ENCODE results near the gene UGT1A7.
"Not testable (repeated sequence)": the region's sequence is repeated elsewhere in the genome, so short reads cannot be mapped to it uniquely, and the experiment has no call there.

UGT1A7 gene

GRCh38 chr2:233680361-233681045 lies 1.2 kb upstream of the UGT1A7 start:
- DNase-seq (ENCODE audit: low read depth in 2 of 2), result no peak

DNA sequence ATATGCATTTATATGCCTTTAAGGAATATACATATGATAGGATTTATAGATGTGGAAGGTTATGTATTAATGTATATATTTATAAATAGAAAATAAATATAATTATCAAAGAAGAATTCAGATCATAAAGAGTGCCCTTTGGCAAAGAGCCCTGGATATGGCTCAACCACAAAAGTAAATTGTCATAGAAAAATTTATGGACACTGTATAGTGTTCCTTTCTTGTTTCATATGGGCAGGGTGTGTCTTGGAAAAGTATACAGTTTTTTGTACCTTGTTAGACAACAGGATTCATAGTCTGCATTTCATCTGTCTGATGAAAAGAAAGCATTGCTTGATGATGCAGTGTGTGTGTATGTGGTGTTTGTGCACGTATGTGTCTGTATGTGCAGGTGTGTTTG lies 2.9 kb downstream of the UGT1A7 start:
- no peak for DNase-seq (ENCODE audit: low read depth in 2 of 2)

- no peak for DNase-seq (ENCODE audit: low read depth in 2 of 2)
Observed at GRCh38 chr2:233686928-233687327, 5.2 kb downstream of the UGT1A7 start.

DNA sequence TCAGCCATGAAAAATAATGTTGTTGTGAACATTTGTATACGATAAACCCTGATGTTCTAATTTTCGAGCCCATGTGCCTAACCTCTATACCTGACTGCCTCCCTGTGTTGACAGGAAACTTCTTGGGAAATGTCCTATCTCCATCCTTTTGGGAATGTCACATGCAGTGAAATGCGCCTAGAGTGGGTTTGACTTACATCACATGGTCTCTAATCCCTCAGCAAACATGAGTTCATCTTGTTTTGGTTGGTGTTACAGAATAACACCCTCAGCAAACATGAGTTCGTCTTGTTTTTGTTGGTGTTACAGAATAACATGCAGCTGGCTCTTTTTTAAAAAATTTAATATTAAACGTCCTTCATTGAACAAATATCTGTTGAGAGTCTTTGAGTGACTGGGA lies 6.6 kb downstream of the UGT1A7 start:
- no peak for DNase-seq (ENCODE audit: low read depth in 2 of 2)

GRCh38 chr2:233689031-233689430 lies 7.3 kb downstream of the UGT1A7 start:
- no peak for DNase-seq (ENCODE audit: low read depth in 2 of 2)

- no peak for DNase-seq (ENCODE audit: low read depth in 2 of 2)
Observed at GRCh38 chr2:233689501-233689900, 7.8 kb downstream of the UGT1A7 start.

DNA sequence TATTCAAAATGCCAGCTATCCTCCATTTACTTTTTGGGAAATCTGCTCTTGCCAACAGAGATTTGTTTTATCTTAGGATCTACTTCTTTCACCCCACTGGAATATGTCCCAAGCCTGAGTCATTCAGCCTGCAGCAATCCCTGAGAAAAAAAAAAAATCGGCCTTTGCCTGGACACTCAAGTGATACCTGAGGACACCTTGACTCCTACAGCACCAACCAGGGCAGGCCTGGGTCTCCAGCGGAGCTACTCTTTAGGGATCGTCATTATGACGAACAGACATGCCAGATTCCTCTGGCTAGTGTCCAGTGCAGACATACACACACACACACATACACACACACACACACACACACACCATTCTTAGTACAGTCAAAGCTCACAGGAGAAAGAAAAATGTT lies 8.7 kb downstream of the UGT1A7 start:
- DNase-seq (ENCODE audit: low read depth in 2 of 2), result no peak

GRCh38 chr2:233691443-233692433 lies 10.0 kb downstream of the UGT1A7 start:
- no peak for DNase-seq (ENCODE audit: low read depth in 2 of 2)

DNA sequence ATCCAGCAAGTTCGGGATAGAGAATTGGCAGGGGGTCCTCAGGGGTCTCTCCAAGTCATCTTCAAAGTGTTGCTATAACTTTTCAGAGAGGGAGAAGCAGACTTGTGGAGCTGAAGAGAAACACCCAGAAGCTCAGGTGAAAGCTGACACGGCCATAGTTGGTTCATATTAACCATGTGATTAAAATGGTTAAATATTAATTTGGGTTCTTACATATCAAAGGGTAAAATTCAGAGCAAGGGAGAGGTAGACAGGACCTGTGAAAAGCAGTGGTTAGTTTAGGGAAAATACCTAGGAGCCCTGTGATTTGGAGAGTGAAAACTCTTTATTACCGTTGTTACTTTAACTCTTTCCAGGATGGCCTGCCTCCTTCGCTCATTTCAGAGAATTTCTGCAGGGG lies 10.9 kb downstream of the UGT1A7 start, which contains the start of gene UGT1A6:
Gene UGT1A6 (plus strand): TSS at position 243 of the 400 bp plus-strand sequence. CDS start 115 bp downstream, at position 358.
- no peak for DNase-seq (ENCODE audit: low read depth in 2 of 2)

GRCh38 chr2:233693963-233694362 lies 12.3 kb downstream of the UGT1A7 start:
- no peak for DNase-seq (ENCODE audit: low read depth in 2 of 2)

DNA sequence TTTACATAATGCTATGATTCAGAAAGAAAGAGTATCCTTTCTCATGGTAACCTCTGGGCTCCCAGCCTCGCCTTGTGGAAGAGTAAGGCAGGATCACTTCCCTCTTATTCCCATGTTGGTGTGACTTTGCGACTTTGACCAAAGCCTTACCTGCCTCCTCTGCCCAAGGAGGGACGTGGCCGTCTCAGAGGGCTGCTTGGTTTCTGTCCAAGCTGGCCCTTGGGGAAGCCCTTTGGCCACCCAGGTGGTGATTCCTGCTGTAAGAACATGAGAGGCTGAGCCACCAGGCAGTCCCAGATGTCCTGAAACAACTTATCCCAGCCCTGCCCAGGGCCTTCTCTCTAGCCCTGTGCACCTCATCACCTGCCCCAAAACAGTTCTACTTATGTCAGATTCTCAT lies 17.0 kb downstream of the UGT1A7 start:
- no peak for DNase-seq (ENCODE audit: low read depth in 2 of 2)

DNA sequence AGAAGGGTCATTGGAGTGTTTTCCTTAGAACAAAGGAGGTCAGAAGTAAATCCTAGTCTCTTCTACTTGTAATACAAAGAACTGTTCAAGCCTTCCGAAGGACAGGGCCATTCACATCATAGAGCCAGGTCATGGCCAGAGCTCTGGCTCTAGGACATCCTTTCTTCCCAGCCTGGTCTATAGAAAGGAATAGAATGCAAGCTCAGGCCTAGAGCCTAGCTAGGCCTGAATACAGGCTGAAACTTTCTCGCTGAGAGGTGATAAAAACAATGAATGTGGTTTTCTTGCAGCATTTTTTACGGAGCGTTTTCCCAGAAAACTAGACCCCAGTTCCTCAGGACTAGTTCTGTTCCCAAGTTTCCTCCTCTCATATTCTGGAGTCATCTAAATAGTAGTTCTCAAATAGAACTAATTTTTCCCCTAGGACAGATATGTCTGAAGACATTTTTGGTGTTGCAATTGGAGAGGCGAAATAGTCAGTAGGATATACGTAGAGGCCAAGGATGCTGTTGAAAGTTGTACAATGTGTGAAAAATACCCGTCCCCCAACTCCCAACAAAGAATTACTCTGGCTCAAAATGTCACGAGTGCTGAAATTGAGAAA lies 17.8 kb downstream of the UGT1A7 start:
- no peak for DNase-seq (ENCODE audit: low read depth in 2 of 2)

DNA sequence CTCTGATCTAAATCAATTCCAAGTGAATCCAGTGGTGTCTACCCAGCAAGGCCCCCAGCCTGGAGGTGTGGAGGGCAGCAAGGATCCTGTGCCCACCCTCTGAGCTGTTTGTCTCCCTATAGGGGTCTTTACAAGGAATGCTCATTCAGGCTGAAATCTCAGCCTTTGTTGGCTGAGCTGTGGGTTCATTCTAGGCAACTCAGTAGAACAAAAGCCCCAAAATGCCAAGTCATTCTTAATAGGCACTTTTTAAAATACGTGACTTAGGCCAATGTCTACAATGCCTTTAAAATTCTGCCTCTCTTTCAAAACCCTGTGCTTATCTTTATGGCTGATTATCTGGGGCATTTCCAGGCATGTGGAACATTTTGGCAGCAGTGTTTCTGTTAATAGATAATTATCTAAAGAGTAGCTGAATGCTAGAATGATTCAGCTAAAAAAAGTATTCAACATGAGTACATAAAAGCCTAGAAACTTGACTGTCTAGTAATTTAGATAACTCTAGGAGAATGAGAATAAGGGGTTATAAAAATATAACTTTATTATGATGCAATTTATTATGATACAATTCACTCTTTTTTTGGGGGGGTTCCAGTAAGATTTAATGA lies 18.4 kb downstream of the UGT1A7 start:
- no peak for DNase-seq (ENCODE audit: low read depth in 2 of 2)

GRCh38 chr2:233700842-233701241 lies 19.1 kb downstream of the UGT1A7 start:
- not testable (repeated sequence) for DNase-seq (ENCODE audit: low read depth in 2 of 2)

- DNase-seq (ENCODE audit: low read depth in 2 of 2), result no peak
Observed at GRCh38 chr2:233702238-233702637, 20.5 kb downstream of the UGT1A7 start.

DNA sequence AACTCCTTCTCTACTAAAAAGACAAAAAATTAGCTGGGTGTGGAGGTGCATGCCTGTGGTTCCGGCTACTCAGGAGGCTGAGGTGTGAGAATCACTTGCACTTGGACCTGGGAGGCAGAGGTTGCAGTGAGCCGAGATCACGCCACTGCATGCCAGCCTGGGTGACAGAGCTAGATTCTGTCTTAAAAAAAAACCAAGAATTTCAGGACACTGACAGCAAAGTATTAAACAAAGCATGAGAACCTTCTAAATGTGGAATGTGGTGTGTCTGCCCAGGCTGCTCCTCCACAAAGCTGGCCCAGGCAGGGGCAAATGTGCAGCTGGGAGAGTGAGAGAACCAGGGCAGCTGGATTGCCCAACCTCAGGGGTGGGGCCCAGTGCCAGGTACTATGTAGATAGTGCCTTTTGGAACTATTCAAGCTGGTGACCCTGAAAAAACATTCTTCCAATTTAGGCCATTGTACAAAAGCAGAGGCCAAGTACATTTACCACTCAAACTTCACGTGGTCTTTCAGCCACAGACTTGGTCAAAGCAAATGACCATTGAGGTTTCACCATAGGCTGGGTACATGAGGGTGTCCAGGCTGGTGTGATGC lies 24.3 kb downstream of the UGT1A7 start:
- no peak for DNase-seq (ENCODE audit: low read depth in 2 of 2)

- DNase-seq (ENCODE audit: low read depth in 2 of 2), result no peak
Observed at GRCh38 chr2:233706720-233707119, 25.0 kb downstream of the UGT1A7 start.

DNA sequence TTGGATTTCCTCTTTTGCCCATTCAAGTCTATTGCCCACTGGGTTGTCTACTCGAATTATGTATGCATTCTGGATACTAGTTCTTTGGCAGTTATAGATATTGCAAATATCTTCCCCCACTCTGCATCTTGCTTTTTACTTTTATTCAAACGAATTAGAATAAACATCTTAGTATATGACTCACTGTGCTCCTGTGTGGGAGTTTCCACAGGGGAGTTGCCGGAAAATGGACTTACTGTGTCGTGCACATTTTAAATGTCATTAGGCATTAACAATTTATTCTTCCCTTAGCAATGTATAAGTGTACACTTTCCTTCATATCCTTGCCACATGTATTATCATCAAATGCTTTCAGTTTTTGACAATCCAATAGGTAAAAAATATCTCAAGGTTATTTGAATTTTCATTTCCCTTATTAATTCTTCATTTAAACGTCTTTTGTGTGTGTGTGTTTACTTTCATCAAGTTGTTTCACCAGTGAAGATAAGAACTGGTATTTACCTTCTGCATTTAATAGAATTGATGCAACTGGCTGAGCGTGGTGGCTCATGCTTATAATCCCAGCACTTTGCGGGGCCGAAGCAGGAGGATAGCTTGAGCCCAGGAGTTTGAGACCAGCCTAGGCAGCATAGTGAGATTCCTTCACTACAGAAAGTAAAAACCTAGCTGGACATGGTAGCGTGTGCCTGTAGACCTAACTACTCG lies 26.4 kb downstream of the UGT1A7 start:
- DNase-seq (ENCODE audit: low read depth in 2 of 2), result no peak

- DNase-seq (ENCODE audit: low read depth in 2 of 2), result no peak
Observed at GRCh38 chr2:233708942-233709341, 27.2 kb downstream of the UGT1A7 start.

DNA sequence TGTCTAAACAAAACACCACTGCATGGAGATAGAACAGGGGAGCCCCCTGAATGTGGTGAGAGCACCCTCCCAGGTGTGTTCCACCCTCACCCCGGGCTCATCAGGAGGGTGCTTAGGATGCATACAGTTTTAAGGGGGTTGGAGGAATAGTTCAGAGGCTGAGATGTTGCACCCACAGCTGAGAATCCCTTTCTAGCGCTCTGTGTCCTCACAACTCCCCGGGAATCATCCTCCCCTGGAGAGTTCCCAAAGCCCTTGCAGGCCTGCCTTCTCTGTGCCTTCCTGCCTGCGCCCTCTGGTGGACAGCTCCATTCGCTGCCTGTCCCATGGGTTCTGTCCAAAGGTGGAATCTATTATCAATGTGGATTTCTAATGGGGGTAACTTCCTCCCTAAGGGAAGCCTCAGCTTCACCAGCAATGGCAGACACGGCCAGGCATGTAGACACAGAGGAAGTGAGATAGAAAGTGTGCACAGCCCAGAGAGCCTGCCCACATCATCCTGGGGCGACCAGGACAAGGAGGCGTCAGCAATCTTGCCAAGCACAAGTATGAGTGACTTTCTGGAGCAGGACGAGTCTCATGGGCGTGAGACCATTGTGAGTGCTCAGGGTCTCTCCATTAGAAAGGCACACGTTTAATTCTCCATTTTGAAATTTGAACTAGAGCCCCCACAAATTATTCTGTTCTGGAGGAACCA lies 29.8 kb downstream of the UGT1A7 start:
- DNase-seq (ENCODE audit: low read depth in 2 of 2), result peak; percentile 31 to 41
